HepG2 (cell line): ENCODE data around the gene CAD. TPM values are rescaled to one million over a fixed set of nuclear protein-coding genes. Genes with fewer than 3 reads are reported as not detected.

ENCODE experiments used
- ATAC-seq: fragments of 200-7000 bp; cut with Tn5 transposase; 3 replicates; pipeline ENCODE4 v1.9.1; 2020; ENCODE audit warnings: mild to moderate bottlenecking, moderate library complexity
- BruUV-seq: library from RNA; stranded (reverse); fragments of 400-500 nt; replicated peaks from 2 replicates; lab custom pipeline; 2021; lab: Mats Ljungman, UMichigan
- CTCF ChIA-PET: fragments of 300-600 bp; formaldehyde crosslinking; extraction: SDS; loops from one replicate; lab custom pipeline; 2021; ENCODE audit warnings: low total read pairs, inconsistent platforms, low intra/inter-chr PET ratio; lab: Yijun Ruan, JAX
- POLR2A ChIA-PET: fragments of 350-600 bp; sonication (Branson Sonifier 250); formaldehyde crosslinking; loops from one replicate; lab custom pipeline; 2020; ENCODE audit warnings: antibody characterized with exemption, inconsistent platforms; lab: Yijun Ruan, JAX
- DNase-seq: peaks from one replicate; pipeline ENCODE4 v3.0.0-alpha.2; 2015; ENCODE audit warnings: low spot score
- FAIRE-seq: peaks from 3 replicates; lab custom pipeline; 2011; peaks lifted over from hg19 to GRCh38; lab: Jason Lieb, UNC
- H2AFZ ChIP-seq: one replicate; pipeline ENCODE4 v1.6.1; 2011; ENCODE audit warnings: low read length, inconsistent platforms
- H3K27ac ChIP-seq: fragments of 300-600 bp; 3 replicates; pipeline ENCODE4 v1.8.0; 2011; ENCODE audit warnings: mixed run types, mild to moderate bottlenecking, mixed read lengths, low read length, inconsistent platforms; ENCODE audit not compliant: insufficient read depth; ENCODE audit errors: extremely low read length
- H3K27me3 ChIP-seq, 2 experiments: fragments of 200-600 bp in 1 of 2; 2 replicates in 1 of 2; 3 replicates in 1 of 2; pipeline versions ENCODE4 v1.6.0 to v1.8.0; 2011; ENCODE audit warnings: low read length in 2 of 2, mild to moderate bottlenecking in 2 of 2, moderate library complexity in 2 of 2, inconsistent platforms in 1 of 2; ENCODE audit not compliant: insufficient read depth in 2 of 2, control insufficient read depth in 1 of 2
- H3K36me3 ChIP-seq, 2 experiments: fragments of 200-600 bp in 1 of 2; replicated peaks in 1 of 2; 2 replicates in 1 of 2; 3 replicates in 1 of 2; pipeline versions ENCODE4 v1.5.1 to v1.8.0; 2011; ENCODE audit warnings: low read length in 2 of 2, inconsistent platforms in 1 of 2; ENCODE audit not compliant: insufficient read depth in 2 of 2, control insufficient read depth in 1 of 2
- H3K4me1 ChIP-seq: 2 replicates; pipeline ENCODE4 v1.5.1; 2012; ENCODE audit warnings: low read length, inconsistent platforms; ENCODE audit not compliant: insufficient read depth
- H3K4me2 ChIP-seq: 2 replicates; pipeline ENCODE4 v1.6.0; 2011; ENCODE audit warnings: low read depth, low read length, inconsistent platforms
- H3K4me3 ChIP-seq, 3 experiments: fragments of 200-600 bp in 1 of 3; sonication (generic), shearing (Covaris generic) in 1 of 3; replicated peaks in 1 of 3; 2 replicates each; pipeline ENCODE4 v1.5.1; 2011 to 2016; ENCODE audit warnings: low read length in 3 of 3, inconsistent platforms in 2 of 3, low read depth in 2 of 3, mild to moderate bottlenecking in 2 of 3, control low read depth in 1 of 3, mixed read lengths in 1 of 3; ENCODE audit not compliant: insufficient read depth in 1 of 3
- H3K79me2 ChIP-seq: one replicate; pipeline ENCODE4 v1.6.1; 2011; ENCODE audit warnings: low read length, inconsistent platforms; ENCODE audit not compliant: insufficient read depth
- H3K9ac ChIP-seq: 2 replicates; pipeline ENCODE4 v1.6.0; 2011; ENCODE audit warnings: mild to moderate bottlenecking, low read depth, low read length, inconsistent platforms; ENCODE audit not compliant: insufficient read depth
- H3K9me3 ChIP-seq: 2 replicates; pipeline ENCODE4 v1.5.1; 2012; ENCODE audit warnings: mild to moderate bottlenecking, low read length
- H4K20me1 ChIP-seq: 2 replicates; pipeline ENCODE4 v1.6.0; 2011; ENCODE audit warnings: inconsistent platforms, mild to moderate bottlenecking, low read length, moderate library complexity; ENCODE audit not compliant: insufficient read depth
- AKNA ChIP-seq: sonication (generic); formaldehyde crosslinking; IDR thresholded peaks from 2 replicates; pipeline ENCODE4 v1.4.0; 2020; ENCODE audit warnings: missing genetic modification reagents, borderline replicate concordance
- BCL6 ChIP-seq: IDR thresholded peaks from 2 replicates; pipeline ENCODE4 v1.6.1; 2016; ENCODE audit warnings: missing genetic modification reagents, missing compliant biosample characterization
- FOXA3 ChIP-seq: IDR thresholded peaks from 2 replicates; pipeline ENCODE4 v1.6.1; 2016; ENCODE audit warnings: missing genetic modification reagents, missing compliant biosample characterization
- GABPB1 ChIP-seq: IDR thresholded peaks from 2 replicates; pipeline ENCODE4 v1.6.1; 2016; ENCODE audit warnings: mild to moderate bottlenecking, missing genetic modification reagents, moderate library complexity, missing compliant biosample characterization
- KAT8 ChIP-seq: IDR thresholded peaks from 2 replicates; pipeline ENCODE4 v1.6.1; 2016; ENCODE audit warnings: missing genetic modification reagents, missing compliant biosample characterization
- KMT2B ChIP-seq: IDR thresholded peaks from 2 replicates; pipeline ENCODE4 v1.6.1; 2016; ENCODE audit warnings: missing genetic modification reagents, missing compliant biosample characterization
- POLR2G ChIP-seq: fragments of 200-400 bp; formaldehyde crosslinking; IDR thresholded peaks from 2 replicates; pipeline ENCODE4 v1.6.1; 2018; ENCODE audit warnings: mild to moderate bottlenecking, low read depth, low read length, moderate library complexity
- SP2 ChIP-seq: sonication (generic); formaldehyde crosslinking; IDR thresholded peaks from 2 replicates; pipeline ENCODE4 v1.5.1; 2020; ENCODE audit warnings: mild to moderate bottlenecking, missing genetic modification reagents
- U2AF1 ChIP-seq: fragments of 200-400 bp; formaldehyde crosslinking; optimal IDR thresholded peaks from 2 replicates; pipeline ENCODE3; 2017; ENCODE audit warnings: mild to moderate bottlenecking, low read depth, low read length
- ZFP62 ChIP-seq: sonication (generic); formaldehyde crosslinking; IDR thresholded peaks from 2 replicates; pipeline ENCODE4 v1.4.0; 2020; ENCODE audit warnings: missing genetic modification reagents
- ZHX1 ChIP-seq: sonication (generic); formaldehyde crosslinking; IDR thresholded peaks from 2 replicates; pipeline ENCODE4 v1.8.1; 2022; ENCODE audit warnings: low read depth, mild to moderate bottlenecking, missing genetic modification reagents
- ZKSCAN5 ChIP-seq: sonication (generic); formaldehyde crosslinking; IDR thresholded peaks from 2 replicates; pipeline ENCODE4 v1.5.1; 2020; ENCODE audit warnings: mild to moderate bottlenecking, missing genetic modification reagents
- ZNF121 ChIP-seq: sonication (generic); formaldehyde crosslinking; IDR thresholded peaks from 2 replicates; pipeline ENCODE4 v1.5.0; 2020; ENCODE audit warnings: mild to moderate bottlenecking, missing genetic modification reagents
- ZNF282 ChIP-seq: fragments of 450-650 bp; IDR thresholded peaks from 2 replicates; pipeline ENCODE4 v1.6.1; 2018; ENCODE audit not compliant: partially characterized antibody
- ZNF3 ChIP-seq: IDR thresholded peaks from 2 replicates; pipeline ENCODE4 v1.7.0; 2017; ENCODE audit warnings: inconsistent platforms
- ZNF484 ChIP-seq: sonication (generic); formaldehyde crosslinking; IDR thresholded peaks from 2 replicates; pipeline ENCODE4 v1.5.1; 2020; ENCODE audit warnings: mild to moderate bottlenecking, low read depth, missing genetic modification reagents, borderline replicate concordance
- ZNF639 ChIP-seq: conservative IDR thresholded peaks from 2 replicates; pipeline ENCODE4 v1.6.1; 2018; ENCODE audit warnings: missing genetic modification reagents
- ZSCAN12 ChIP-seq: sonication (generic); formaldehyde crosslinking; IDR thresholded peaks from 2 replicates; pipeline ENCODE4 v1.9.0; 2021; ENCODE audit warnings: mild to moderate bottlenecking, missing genetic modification reagents
- WGBS: methylation state at CpG from one replicate; pipeline ENCODE4 v1.1.6; 2017; ENCODE audit warnings: low lambda C conversion rate; 5-methylcytosine and 5-hydroxymethylcytosine counted together
- in situ Hi-C: cut with HindIII; loops from 2 replicates; pipeline ENCODE4 v1.10.0; 2017; ENCODE audit warnings: low pct_unique_long_range_greater_than_20kb; ENCODE audit not compliant: extremely low pct_ligation_motif_present
- intact Hi-C: fragments of 100-400 bp; cut with micrococcal nuclease; formaldehyde crosslinking; loops from one replicate; pipeline ENCODE4 v1.10.0; 2022; ENCODE audit not compliant: unreplicated experiment
- polyA plus RNA-seq, 8 experiments: library from polyadenylated mRNA; depleted of rRNA in 3 of 8; stranded (reverse) in 7 of 8; unstranded in 1 of 8; fragments of >200 nt; fragmentation: Illumina TruSeq in 4 of 8; extraction: Trizol in 4 of 8; gene quantifications; 2 replicates each; pipeline versions ENCODE4 v1.2.1 to v1.2.3, GENCODE V29; 2011 to 2016; ENCODE audit warnings: low read depth in 4 of 8, missing spikeins in 1 of 8, mixed read lengths in 1 of 8; ENCODE audit not compliant: insufficient read depth in 1 of 8
- total RNA-seq, 5 experiments: library from RNA; depleted of rRNA; stranded (reverse); fragments of >200 nt; fragmentation: Illumina TruSeq; extraction: Trizol; gene quantifications; 2 replicates each; pipeline ENCODE4 v1.2.3, GENCODE V29; 2016; ENCODE audit warnings: low read depth in 1 of 5

The CAD gene
- total and polyA plus RNA-seq, 2 of the 13 experiments (the other 11 are each of a cell fraction or from before 2014, with no cell fraction given): 21.7 to 37.0 TPM

GRCh38 chr2:27223416-27223815 is 6.2 kb downstream of the CAD start:
- no peaks in the 10 kb centered on the region for H3K27me3 ChIP-seq
- 99% methylated on average over 6 of the region's 6 CpGs for WGBS
- H3K4me3 ChIP-seq: no peak overlapping the region
- no peak for TF ChIP-seq ZNF282
- TF ChIP-seq ZSCAN12 (CRISPR knock-in tag): no peak
- no peak for TF ChIP-seq U2AF1
- no peak for TF ChIP-seq ZNF3 (CRISPR knock-in tag)
- TF ChIP-seq ZNF484 (CRISPR knock-in tag): no peak
- TF ChIP-seq GABPB1 (CRISPR knock-in tag): no peak
- TF ChIP-seq AKNA (CRISPR knock-in tag): no peak
- TF ChIP-seq POLR2G: no peak
- TF ChIP-seq KMT2B (CRISPR knock-in tag): no peak
- no peak for TF ChIP-seq SP2 (CRISPR knock-in tag)
- no peak for TF ChIP-seq KAT8
- no peak for TF ChIP-seq ZNF121 (CRISPR knock-in tag)
- no peak for TF ChIP-seq FOXA3 (CRISPR knock-in tag)
- TF ChIP-seq ZNF639 (CRISPR knock-in tag): no peak
- no peak for TF ChIP-seq ZFP62 (CRISPR knock-in tag)
- TF ChIP-seq ZHX1 (CRISPR knock-in tag): no peak
- no peak for TF ChIP-seq BCL6 (CRISPR knock-in tag)
- TF ChIP-seq ZKSCAN5 (CRISPR knock-in tag): no peak

More at GRCh38 chr2:27223416-27223815, 6.2 kb downstream of the CAD start:
- no peaks in the 10 kb centered on the region for H4K20me1 ChIP-seq
- POLR2A ChIA-PET: interaction anchor here (1.3 kb wide), 1 partner anchor 21 kb away, joined by 3 read pairs; no protein-coding TSS in a partner anchor
- H3K4me2 ChIP-seq: no peak overlapping the region
- no peak overlapping the region for H3K9ac ChIP-seq
- H2AFZ ChIP-seq: no peak overlapping the region
- H3K79me2 ChIP-seq: no peaks in the 10 kb centered on the region
- BruUV-seq: no TSS peak
- CTCF ChIA-PET: no interaction called here
- ATAC-seq (no peak), FAIRE-seq (no peak), DNase-seq (no peak)
- H3K27ac ChIP-seq: no peak overlapping the region
- H3K4me1 ChIP-seq: peaks cover 10% of the 10 kb centered on the region
- peaks cover 51 to 81% of the 10 kb centered on the region in 2 experiments for H3K36me3 ChIP-seq
- in situ Hi-C loops (no loop called here), intact Hi-C loops (no loop called here)
- H3K9me3 ChIP-seq: no peaks in the 10 kb centered on the region
